Measurements from ENCODE around the gene KCTD8.

- TF ChIP-seq POLR2AphosphoS5 (IDR thresholded peaks at IDR 0.05; ENCODE audit: low read depth, low read length) (no peak), TAF1 (IDR thresholded peaks at IDR 0.05; ENCODE audit: borderline replicate concordance, insufficient read depth, low read length) (no peak), SIN3A (IDR thresholded peaks at IDR 0.05; ENCODE audit: borderline replicate concordance, insufficient read depth, low read length) (no peak)
- TF ChIP-seq, protein P1, sequence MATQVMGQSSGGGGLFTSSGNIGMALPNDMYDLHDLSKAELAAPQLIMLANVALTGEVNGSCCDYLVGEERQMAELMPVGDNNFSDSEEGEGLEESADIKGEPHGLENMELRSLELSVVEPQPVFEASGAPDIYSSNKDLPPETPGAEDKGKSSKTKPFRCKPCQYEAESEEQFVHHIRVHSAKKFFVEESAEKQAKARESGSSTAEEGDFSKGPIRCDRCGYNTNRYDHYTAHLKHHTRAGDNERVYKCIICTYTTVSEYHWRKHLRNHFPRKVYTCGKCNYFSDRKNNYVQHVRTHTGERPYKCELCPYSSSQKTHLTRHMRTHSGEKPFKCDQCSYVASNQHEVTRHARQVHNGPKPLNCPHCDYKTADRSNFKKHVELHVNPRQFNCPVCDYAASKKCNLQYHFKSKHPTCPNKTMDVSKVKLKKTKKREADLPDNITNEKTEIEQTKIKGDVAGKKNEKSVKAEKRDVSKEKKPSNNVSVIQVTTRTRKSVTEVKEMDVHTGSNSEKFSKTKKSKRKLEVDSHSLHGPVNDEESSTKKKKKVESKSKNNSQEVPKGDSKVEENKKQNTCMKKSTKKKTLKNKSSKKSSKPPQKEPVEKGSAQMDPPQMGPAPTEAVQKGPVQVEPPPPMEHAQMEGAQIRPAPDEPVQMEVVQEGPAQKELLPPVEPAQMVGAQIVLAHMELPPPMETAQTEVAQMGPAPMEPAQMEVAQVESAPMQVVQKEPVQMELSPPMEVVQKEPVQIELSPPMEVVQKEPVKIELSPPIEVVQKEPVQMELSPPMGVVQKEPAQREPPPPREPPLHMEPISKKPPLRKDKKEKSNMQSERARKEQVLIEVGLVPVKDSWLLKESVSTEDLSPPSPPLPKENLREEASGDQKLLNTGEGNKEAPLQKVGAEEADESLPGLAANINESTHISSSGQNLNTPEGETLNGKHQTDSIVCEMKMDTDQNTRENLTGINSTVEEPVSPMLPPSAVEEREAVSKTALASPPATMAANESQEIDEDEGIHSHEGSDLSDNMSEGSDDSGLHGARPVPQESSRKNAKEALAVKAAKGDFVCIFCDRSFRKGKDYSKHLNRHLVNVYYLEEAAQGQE (IDR thresholded peaks at IDR 0.05; ENCODE audit: insufficient read depth in 1 of 2, low read depth in 2 of 2, low read length in 2 of 2): no peak
These were observed 298.5 kb downstream of the KCTD8 start for GRCh38 chr4:44150091-44150576.
